GM21529 (cell line): Measurements from ENCODE around the gene NODAL.

Experiments
- ATAC-seq: cut with Tn5 transposase; IDR thresholded peaks from one replicate; pipeline ENCODE4 v1.9.1; 2021; ENCODE audit not compliant: unreplicated experiment

Gene NODAL

DNA sequence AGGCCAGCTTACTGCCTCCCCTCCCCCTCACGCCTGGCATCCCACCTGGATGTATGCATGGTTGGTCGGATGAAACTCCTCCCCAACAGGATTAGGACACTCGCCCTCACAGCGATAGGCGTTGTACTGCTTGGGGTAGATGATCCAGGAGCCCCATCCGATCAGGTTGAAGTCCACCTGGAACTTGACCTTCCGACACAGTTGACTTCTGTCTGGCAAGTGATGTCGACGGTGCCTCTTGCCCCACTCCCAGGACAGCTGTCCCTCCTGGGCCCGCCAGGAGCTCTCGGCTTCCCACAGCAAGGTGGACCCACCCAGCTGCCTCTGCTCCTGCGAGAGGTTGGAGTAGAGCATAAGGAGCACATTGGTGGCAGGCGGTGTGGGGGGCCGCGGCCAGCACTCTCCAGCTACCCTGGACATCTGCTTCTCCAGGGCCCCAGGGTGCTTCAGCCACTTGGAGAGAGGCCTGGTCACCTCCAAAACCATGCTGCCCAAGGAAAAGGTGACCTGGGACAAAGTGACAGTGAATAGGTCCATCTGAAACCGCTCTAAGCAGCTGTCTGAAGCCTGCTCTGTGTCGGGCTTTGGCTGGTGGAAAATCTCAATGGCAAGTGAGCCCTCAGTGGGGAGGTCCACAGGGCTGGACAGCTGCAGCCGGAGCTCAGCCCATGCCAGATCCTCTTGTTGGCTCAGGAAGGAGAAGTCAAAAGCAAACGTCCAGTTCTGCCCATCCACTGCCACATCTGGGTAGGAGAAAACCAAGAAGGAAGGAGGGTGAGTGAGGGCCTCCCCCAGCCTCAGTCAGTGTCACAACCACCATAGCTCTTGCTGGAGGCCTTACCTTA is 6.0 kb downstream of the NODAL start:
- ATAC-seq: no peak

DNA sequence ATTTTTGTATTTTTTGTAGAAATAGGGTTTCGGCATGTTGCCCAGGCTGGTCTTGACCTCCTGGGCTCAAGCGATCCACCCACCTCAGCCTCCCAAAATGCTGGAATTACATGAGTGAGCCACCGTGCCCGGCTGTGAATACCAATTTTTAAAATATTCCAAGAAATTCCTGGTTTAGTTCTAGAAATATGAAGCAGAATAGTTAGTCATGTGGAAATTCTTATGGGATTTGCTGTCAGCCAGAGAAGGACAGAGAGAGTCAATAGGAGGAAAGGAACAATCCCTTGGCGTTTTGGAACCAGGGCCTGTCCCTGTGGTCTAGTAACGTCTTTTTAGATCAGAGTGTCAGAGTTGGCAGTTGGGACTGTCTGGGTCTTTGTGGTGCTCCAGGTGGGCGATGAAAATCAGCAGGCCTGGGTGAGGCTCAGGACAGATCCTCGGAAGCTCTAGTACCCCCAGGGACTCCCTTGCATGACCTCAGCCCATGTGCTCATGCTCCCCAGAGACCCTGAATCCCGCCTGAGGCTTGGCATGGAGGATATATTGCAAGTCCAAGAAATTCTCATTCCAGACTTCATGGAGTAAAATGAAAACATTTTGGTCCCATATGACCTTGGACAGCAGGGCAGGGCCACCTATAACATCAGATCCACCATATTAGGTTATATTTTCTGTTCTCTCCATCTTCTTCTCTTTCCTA is 7.8 kb downstream of the NODAL start:
- ATAC-seq: no peak

DNA sequence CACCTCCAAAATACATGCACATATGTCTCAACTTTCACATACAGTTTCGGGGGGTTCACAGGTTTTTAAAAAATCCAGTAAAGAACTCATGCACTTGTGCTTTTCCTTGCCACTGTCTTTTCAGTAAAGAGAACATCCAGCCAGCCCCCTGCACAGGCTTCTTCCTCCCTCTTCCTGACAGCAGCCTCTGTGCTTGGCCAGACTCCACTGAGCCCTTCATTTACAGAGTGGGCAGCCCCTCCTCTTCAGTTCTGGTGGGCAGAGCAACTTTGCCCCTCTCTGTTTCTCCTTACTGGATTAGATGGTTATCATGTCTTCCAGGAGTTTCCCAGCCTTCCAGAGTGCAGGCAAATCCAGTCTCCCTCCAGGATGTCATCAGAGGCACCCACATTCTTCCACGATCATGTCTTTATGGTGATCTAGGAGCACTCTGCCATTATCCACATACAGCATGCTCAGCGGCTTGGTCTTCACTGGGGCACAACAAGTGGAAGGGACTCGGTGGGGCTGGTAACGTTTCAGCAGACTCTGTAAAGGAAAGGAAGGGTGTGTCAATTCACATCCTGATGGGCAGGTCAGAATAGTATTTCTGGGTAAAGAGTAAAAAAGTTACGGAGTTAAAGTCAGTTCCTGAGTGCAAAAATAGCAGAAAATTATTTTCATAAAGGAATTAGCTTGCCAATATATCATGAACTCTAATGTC is 8.8 kb downstream of the NODAL start:
- ATAC-seq: no peak

DNA sequence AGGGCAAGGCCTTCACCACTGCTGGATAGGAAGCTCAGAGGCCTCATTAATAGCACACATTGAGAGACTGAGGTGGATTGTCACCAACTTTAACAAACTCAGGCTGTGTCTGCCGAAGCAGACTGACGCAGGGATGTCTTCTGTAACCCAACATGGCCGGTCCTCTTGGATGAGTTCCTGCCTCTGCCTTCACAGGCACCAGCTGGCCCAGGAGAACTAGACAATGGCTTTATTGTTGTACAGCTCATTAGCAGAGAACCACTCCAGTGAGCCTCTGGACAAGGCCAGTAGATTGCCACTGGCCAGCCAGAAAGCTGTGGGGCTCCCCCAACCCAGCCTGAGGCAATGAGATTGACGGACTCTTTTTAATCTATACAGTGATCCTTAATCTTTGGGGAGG is 9.4 kb downstream of the NODAL start:
- ATAC-seq: no peak

DNA sequence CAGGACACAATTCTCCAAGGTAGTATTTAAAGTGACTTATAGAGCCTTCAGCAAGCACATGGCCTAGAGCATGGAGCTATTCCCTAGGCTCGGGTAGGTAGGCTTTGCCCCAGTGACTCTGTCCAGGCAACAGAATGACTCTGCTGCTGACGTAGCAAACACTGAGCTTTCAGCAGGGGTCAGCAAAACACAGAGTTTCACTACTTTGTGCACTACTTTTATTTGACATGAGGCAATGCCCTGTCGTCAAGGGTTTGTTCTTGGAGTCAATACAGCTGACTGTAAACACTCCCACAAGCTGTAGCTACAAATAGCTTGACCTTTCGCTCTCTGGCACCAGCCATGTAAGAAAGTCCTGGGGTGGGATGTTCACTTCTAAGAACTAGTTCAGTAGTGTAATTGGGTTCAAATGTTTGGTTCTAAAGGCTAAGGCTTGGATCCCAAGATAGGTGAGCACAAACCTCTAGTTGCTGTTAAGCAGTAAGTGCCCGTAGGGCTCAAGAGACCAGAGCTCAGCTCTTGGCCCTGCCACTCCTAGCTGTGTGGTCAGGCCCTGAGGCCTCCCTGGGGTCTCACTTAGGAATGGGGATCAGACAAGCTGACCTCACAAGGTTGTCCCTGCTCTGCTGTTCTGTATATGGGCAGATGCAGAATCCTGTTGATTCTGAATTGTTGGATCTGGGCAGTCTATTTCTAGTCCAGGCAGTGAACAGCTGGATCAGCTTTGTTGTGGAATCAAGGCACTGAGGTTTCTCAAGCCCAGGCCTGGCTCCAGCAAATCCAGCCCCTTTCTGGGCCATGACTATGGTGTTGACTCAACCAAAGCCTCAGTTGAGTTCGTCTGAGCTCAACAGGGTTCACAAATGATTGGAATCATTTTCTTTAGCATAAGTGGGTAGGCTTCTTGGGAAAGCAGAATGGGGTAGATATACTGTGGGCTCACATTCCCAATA is 10.7 kb downstream of the NODAL start:
- ATAC-seq: no peak

DNA sequence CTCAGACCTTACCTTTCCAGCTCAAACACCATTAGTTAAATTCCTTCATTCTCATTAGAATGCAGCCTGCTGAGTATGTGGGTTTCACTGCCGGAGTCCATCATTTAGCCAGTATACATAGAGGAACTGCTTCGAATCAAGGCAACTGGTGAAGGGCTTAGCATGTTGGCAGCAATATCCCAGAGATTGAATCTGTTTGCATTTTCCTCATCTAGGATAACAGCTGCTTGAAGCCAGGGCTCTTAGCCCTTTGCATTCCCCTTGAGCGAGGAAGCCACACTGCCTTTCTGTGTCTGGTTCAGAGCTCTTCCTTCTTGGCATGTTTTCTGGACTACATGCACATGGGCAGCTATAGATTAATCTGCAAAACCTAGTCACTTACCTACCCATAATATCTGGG is 14.7 kb downstream of the NODAL start:
- no peak for ATAC-seq

DNA sequence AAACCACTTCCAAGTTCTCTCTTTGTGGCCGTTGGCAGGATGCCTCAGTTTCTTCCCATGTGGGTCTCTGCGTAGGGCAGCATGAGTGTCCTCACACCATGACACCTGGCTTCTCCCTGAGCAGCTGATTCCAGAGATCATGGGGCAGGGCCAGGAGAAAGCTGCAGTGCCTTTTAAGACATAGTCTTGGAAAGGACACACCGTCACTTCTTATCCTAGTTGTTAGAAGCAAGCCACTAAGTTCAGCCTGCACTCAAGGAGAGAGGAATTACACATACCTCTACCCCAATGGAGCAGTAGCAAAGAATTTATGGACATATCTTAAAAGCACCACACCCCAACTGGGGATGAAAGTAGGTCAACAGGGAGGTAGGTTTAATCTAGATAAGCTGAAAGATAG is 16.4 kb downstream of the NODAL start:
- ATAC-seq: no peak

DNA sequence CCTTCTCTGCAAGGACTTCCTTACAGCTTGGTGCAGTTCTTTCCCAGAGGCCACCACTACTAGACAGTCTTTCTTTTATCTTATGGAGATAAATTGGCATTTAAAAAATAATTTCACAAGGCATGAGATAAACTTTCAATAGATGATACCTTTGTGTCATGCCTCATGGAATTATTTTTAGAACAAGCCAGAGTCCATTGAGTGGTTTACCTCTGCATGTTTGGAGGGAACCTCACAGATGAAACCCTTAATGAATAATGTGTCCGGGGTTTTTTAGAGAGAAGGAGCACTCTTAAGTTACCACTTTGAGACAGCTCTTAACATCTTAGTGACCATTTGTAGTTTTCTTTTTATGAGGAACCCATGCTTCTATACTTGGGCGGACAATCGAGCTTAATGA is 17.2 kb downstream of the NODAL start:
- no peak for ATAC-seq

DNA sequence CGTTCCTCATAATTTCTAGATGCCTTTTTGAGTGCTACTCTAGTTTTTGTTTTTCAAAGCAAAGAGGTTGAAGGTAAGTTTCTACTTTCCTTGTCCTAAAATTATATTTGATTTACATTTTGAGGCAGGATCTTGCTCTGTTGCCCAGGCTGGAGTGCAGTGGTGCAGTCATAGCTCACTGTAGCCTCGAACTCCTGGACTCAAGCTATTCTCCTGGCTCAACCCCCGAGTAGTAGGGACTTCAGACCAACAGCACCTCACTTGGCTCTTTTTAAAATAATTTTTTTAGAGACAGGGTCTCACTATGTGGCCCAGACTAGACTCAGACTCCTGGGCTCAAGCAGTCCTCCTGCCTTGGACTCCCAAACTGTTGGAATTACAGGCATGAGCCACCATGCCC is 22.8 kb downstream of the NODAL start:
- ATAC-seq: no peak

DNA sequence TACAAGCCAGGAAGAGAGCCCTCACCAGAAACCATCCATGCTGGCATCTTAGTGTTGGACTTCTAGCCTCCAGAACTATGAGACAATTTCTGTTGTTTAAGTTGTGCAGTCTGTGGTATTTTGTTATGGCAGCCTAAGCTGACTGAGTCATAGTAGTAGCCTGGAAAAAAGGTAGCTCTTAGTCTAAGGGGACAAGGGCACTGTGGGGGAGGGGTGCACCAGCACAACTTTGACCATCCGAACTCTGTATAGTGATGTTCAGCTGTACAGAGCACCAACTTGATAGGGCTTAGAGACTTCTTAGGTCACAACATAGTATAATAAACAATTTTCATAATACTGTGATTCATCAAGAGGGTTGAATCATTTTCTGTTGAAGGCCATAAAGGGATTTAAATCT is 23.3 kb downstream of the NODAL start:
- no peak for ATAC-seq

DNA sequence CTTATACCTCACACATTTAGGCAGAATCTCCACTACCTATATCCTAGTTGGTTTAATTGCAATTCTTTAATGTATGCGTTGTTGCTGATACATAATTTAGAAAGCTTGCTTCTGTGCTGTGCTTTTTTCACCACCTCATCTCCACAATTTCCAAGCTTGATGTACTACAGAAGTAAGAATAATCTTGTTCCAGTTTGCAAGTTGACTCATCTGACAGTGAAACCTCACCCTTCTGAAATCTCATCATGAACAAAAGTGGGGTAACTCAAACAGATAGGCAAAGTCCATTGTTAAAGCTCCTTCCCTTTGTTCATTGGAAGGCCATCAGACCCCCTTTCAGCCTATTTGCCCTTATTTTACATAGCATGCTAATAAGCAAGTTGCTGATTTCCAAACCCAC is 23.9 kb downstream of the NODAL start:
- no peak for ATAC-seq

DNA sequence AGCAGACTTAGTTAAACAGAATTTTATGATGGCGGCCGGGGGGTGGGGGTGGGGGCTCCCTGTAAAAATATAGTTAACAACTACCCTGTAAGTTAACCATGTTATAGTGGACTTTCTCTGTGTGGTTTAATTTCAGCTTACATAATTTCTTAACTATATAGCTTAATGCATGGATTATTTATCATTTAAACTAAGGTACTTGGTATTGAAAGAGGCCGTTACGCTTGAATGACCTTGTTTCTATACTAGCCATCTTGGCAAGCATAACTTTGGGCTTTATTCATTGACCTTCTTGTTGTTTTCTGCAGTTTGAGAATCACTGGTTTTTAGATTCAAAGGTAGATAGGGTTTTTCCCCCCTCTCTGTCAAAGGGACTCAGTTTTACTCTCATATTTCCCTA is 29.1 kb downstream of the NODAL start:
- no peak for ATAC-seq

DNA sequence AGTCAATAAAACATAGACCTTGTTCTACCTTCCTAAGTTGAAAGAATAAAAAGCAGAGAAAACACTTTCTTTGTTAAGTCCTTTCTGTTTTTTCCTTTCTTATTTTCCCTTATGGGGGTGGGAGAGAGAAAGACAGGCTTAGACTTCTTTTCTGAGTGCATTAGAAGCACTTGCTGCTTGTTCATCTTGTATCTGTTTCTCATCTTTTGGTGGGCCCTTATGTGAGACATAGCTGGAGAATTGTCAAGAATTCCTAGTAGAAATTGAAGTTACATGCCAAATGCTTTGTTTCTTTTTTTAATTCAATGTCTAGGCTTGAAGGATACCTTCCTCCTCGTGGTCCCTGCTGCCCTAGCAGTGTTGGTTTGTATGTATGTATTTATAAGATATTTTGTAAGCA is 30.9 kb downstream of the NODAL start:
- no peak for ATAC-seq

DNA sequence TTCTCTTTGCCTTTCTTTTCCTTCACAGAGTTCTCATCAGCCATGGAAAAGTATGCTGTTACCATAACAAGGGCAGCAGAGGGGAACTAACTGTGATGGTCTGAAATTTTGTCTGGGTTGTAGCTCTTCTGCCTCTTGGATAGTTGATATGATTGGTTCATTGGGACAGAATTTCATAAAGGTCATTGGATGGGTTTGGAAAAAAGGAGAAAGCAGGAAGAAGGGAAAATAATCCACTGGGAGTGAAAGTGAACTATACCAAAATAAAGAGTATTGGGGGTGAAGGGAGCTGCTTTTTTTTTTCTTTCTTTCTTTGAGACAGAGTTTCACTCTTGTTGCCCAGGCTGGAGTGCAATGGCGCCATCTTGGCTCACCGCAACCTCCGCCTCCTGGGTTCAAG is 31.7 kb downstream of the NODAL start:
- ATAC-seq: no peak

DNA sequence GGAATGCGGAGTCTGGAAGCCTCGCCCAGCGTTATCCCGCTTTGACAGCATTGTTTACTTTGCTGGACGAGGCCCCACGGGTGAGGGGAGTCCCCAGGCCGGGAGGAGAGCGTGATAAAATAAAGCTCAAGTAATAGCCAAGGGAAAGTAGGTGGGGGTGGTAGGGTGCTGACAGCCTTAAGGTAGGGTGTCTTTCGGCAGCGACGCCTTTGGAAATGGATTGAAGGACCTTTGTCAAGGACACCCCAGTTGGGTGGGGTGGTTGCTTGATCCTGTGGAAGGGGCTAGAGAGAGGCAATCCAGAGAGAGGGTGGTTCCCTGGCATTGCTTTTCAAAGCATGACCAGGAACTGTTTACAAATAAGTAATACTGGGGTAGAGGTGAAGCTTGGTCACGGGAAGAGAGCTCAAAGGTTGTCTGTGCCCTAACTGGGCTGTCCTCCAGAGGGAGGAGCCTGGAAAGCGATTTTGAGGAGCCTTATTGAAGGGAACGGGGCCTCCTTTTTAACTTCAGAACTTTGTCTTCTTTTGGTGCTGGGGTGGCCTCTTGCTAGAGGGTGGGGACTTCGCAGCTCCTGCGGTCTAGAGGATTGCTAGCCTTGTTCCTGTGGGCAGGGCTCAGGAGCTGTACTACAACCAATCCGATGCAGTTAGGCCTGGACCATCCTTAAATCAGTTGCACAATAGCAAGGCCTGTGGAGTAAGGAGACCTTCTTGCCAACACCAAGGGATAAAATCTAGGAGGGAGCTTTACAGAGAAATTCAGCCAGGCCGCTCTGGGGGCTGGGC is 36.2 kb downstream of the NODAL start:
- peak; percentile 39 for ATAC-seq

DNA sequence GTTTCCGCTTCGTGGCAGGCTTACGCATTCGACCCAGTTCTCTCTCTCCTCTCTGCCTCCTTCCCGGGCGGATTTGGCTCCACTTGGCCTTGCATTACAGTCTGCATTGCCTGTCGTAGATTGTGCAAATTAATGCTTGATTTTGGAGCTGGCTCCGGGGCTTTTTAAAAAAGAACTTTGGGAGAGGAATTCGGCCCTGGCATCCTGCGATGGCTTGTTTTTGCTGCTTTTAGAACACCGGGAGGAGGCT is 36.8 kb downstream of the NODAL start:
- ATAC-seq: no peak

DNA sequence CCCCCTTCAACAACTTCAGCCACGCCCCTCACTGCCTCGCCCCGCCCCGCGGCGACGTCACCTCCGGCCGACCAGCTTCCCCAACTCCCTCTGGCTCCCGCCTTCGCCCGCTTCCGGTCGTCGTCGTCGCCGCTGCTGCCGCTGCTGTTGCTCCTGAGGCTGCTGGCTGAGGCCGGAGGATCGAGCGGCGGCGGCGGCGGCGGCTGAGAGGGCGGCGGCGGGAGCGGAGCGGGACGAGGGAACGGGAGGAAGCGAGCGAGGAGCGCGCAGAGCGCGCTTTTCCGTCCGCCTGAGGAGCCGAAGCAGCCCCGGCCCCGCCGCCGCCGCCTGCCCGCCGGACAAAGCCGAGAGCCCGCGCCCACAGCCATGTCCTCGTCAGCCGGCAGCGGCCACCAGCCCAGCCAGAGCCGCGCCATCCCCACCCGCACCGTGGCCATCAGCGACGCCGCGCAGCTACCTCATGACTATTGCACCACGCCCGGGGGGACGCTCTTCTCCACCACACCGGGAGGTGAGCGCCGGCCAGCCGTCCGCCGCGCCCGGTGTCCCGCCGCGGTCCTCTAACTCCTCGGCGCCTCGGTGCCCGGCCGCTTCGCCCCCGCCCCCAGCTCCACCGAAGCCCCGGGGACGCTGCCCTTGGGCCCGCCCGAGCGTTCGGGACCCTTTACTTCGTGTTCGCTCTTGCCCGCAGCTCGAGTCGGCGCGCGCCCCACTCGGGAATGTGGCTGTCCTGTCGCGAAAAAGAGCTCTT is 37.3 kb downstream of the NODAL start, which contains the start of gene EIF4EBP2:
TSS of gene EIF4EBP2 (plus strand) at position 110 of the 751 bp plus-strand sequence. CDS start at position 367, 257 bp downstream.
- peak; percentile 76 for ATAC-seq

DNA sequence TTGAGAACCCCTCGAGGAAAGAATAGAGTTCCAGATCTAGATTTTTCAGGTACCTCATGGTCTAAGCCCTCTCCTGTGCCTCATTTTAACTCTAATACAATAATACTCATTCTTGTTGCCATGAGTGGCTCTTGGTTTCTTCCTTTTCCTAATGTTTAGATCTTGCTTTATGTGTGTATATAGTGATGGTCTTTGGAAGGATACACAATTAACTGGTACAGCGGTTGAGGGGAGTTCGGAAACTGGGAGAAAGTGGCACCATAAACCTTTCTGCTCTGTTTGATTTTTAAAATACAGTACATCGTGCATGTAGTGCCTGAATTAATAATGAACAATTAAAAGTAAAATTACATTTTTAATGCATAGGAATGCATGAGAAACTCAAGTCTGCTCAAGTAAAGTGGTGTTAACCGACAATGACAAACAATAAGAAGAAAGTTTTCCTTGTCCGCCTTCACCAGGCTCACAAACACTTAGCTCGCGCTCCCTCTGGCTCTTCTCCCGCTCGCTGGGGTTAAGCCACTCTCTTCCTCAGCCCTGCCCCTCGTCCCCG is 37.9 kb downstream of the NODAL start:
- peak; percentile 1 for ATAC-seq

DNA sequence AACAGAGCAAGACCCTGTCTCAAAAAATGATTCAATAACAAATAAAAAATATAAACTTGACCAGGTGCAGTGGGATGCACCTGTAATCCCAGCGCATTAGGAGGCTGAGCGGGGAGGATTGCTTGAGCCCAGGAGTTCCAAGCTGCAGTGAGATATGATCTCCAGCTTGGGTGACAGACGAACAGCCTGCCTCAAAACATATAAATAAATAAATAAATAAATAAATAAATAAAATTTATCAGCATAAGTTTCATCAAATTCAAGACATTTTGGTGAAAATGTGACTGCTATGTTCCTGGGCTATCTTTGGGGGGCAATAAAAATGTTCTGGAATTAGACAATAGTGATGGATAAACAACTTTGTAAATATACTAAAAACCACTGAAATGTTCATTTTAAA is 42.3 kb downstream of the NODAL start:
- ATAC-seq: no peak
